Muscle layer of duodenum (tissue), 2 donors: Measurements from ENCODE around the gene HOGA1.

Experiments
- H3K27ac ChIP-seq: one replicate; pipeline ENCODE4 v1.7.0; 2013; ENCODE audit warnings: mild to moderate bottlenecking, low read length
- H3K27me3 ChIP-seq: one replicate; pipeline ENCODE4 v1.7.0; 2013; ENCODE audit warnings: low read depth, mild to moderate bottlenecking, control low read depth, low read length
- H3K36me3 ChIP-seq, 2 donors: one replicate each; pipeline ENCODE4 v1.7.0; 2013; ENCODE audit warnings: low read length in 2 of 2, control low read depth in 1 of 2, mild to moderate bottlenecking in 1 of 2; ENCODE audit not compliant: insufficient read depth in 2 of 2, control insufficient read depth in 1 of 2
- H3K4me1 ChIP-seq, 2 donors: one replicate each; pipeline ENCODE4 v1.7.0; 2013; ENCODE audit warnings: low read length in 2 of 2, mild to moderate bottlenecking in 2 of 2, control low read depth in 1 of 2, moderate library complexity in 1 of 2; ENCODE audit not compliant: insufficient read depth in 2 of 2, control insufficient read depth in 1 of 2
- H3K4me3 ChIP-seq, 2 donors: one replicate each; pipeline ENCODE4 v1.7.0; 2013; ENCODE audit warnings: low read length in 2 of 2, low read depth in 1 of 2, mild to moderate bottlenecking in 1 of 2
- H3K9me3 ChIP-seq, 2 donors: one replicate each; pipeline ENCODE4 v1.7.0; 2013; ENCODE audit warnings: low read length in 2 of 2, control low read depth in 1 of 2, mild to moderate bottlenecking in 1 of 2; ENCODE audit not compliant: control insufficient read depth in 1 of 2
- donor health status: healthy.

Gene HOGA1

GRCh38 chr10:97583476-97583875, 713 bp upstream of the HOGA1 start:
- Histone ChIP-seq H3K27me3 (no peaks in the 10 kb centered on the region), H3K4me3 (no peak overlapping the region), H3K27ac (no peak overlapping the region), H3K4me1 (no peaks in the 10 kb centered on the region), H3K9me3 (no peaks in the 10 kb centered on the region), H3K36me3 (no peaks in the 10 kb centered on the region)

- H3K9me3 ChIP-seq = no peaks in the 10 kb centered on the region
- H3K27ac ChIP-seq = no peak overlapping the region
- H3K4me1 ChIP-seq = no peaks in the 10 kb centered on the region
- H3K36me3 ChIP-seq = no peaks in the 10 kb centered on the region
- H3K27me3 ChIP-seq = no peaks in the 10 kb centered on the region
- H3K4me3 ChIP-seq = no peak overlapping the region
Observed at GRCh38 chr10:97584798-97585438, 729 bp downstream of the HOGA1 start.

GRCh38 chr10:97585439-97585811, 1.2 kb downstream of the HOGA1 start:
- Histone ChIP-seq H3K9me3 (no peaks in the 10 kb centered on the region), H3K4me1 (no peaks in the 10 kb centered on the region), H3K27me3 (no peaks in the 10 kb centered on the region), H3K4me3 (no peak overlapping the region), H3K36me3 (no peaks in the 10 kb centered on the region), H3K27ac (no peak overlapping the region)

GRCh38 chr10:97587183-97587582, 3.0 kb downstream of the HOGA1 start:
- H3K4me1 ChIP-seq = no peaks in the 10 kb centered on the region
- H3K27ac ChIP-seq = no peak overlapping the region

GRCh38 chr10:97589479-97589878, 5.3 kb downstream of the HOGA1 start, which contains the start of gene C10orf62:
C10orf62 (plus strand) TSS chr10:97589721; CDS start chr10:97589898, 177 bp downstream.
- Histone ChIP-seq H3K36me3 (no peaks in the 10 kb centered on the region), H3K4me3 (no peak within 1 kb of the TSS)

More at GRCh38 chr10:97587183-97587582, 3.0 kb downstream of the HOGA1 start:
- Histone ChIP-seq H3K36me3 (no peaks in the 10 kb centered on the region), H3K9me3 (no peaks in the 10 kb centered on the region), H3K4me3 (no peak overlapping the region), H3K27me3 (no peaks in the 10 kb centered on the region)

GRCh38 chr10:97590082-97590747, 6.0 kb downstream of the HOGA1 start:
- Histone ChIP-seq H3K9me3 (no peaks in the 10 kb centered on the region), H3K36me3 (no peaks in the 10 kb centered on the region), H3K27ac (no peak overlapping the region), H3K4me3 (no peak overlapping the region), H3K27me3 (no peaks in the 10 kb centered on the region), H3K4me1 (no peaks in the 10 kb centered on the region)

More at GRCh38 chr10:97589479-97589878, 5.3 kb downstream of the HOGA1 start, which contains the start of gene C10orf62:
- Histone ChIP-seq H3K27ac (no peak within 1 kb of the TSS), H3K4me1 (no peaks in the 10 kb centered on the region), H3K9me3 (no peaks in the 10 kb centered on the region), H3K27me3 (no peaks in the 10 kb centered on the region)

- Histone ChIP-seq H3K9me3 (no peaks in the 10 kb centered on the region), H3K36me3 (no peaks in the 10 kb centered on the region), H3K27me3 (no peaks in the 10 kb centered on the region), H3K4me1 (no peaks in the 10 kb centered on the region), H3K27ac (no peak overlapping the region), H3K4me3 (no peak overlapping the region)
Observed at GRCh38 chr10:97590748-97591495, 6.7 kb downstream of the HOGA1 start.

- peaks cover 0 to 8% of the 10 kb centered on the region in 2 donors for H3K4me1 ChIP-seq
- no peak overlapping the region for H3K4me3 ChIP-seq
- no peaks in the 10 kb centered on the region for H3K27me3 ChIP-seq
- H3K36me3 ChIP-seq = no peaks in the 10 kb centered on the region
- no peaks in the 10 kb centered on the region for H3K9me3 ChIP-seq
- H3K27ac ChIP-seq = no peak overlapping the region
Observed at GRCh38 chr10:97593421-97593820, 9.2 kb downstream of the HOGA1 start.

- Histone ChIP-seq H3K27me3 (no peaks in the 10 kb centered on the region), H3K4me1 (peaks cover 0 to 8% of the 10 kb centered on the region in 2 donors), H3K9me3 (no peaks in the 10 kb centered on the region), H3K36me3 (no peaks in the 10 kb centered on the region), H3K27ac (peak overlapping the region; percentile 79), H3K4me3 (no peak overlapping the region)
Observed at GRCh38 chr10:97596101-97597082, 12.2 kb downstream of the HOGA1 start.

GRCh38 chr10:97597778-97598177, 13.6 kb downstream of the HOGA1 start:
- no peak overlapping the region for H3K4me3 ChIP-seq
- H3K4me1 ChIP-seq = peaks cover 0 to 8% of the 10 kb centered on the region in 2 donors
- no peaks in the 10 kb centered on the region for H3K27me3 ChIP-seq
- H3K36me3 ChIP-seq = no peaks in the 10 kb centered on the region
- no peak overlapping the region for H3K27ac ChIP-seq
- H3K9me3 ChIP-seq = no peaks in the 10 kb centered on the region
